ENCODE data around the gene AAK1. TPM values are rescaled to one million over a fixed set of nuclear protein-coding genes. Genes with fewer than 3 reads are reported as not detected.

AAK1 gene
- total and polyA plus RNA-seq, 2 experiments from 2014 or later, result 39.0 to 52.4 TPM

DNA sequence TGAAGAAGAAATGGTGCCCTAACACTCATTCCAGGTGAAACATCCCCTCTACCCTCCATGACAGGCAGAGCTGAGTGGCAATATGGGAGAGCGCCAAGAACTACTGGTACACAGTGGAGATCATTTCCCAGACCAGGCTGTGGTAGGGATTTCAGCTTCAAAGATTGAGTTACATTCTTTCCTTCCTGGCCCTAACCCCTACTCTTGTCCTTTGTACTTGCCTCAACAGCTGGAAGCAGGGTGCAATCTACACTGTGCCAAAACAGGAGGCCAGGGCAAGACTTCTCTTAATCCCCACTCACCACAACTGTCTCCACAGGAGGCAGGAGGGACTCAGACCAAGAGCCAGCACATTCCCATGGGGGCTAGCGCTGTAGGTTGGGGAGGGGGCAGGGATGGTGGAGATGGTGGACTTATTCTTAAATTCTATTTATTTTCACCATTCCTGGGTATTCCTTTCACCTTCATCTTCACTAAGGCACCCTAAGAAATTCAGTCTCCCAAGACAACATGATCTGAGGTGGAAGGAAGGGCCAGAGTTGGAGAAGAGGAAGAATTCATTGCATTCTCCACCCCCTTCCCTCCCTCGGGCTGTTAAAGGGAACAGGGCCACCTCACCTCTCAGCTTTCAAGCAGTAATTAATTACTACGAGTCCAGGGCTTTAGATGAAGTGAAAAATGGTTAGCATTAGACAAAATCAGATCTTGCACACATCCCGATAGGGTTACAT lies 65.9 kb downstream of the AAK1 start (continued):
- TF ChIP-seq, protein P1, sequence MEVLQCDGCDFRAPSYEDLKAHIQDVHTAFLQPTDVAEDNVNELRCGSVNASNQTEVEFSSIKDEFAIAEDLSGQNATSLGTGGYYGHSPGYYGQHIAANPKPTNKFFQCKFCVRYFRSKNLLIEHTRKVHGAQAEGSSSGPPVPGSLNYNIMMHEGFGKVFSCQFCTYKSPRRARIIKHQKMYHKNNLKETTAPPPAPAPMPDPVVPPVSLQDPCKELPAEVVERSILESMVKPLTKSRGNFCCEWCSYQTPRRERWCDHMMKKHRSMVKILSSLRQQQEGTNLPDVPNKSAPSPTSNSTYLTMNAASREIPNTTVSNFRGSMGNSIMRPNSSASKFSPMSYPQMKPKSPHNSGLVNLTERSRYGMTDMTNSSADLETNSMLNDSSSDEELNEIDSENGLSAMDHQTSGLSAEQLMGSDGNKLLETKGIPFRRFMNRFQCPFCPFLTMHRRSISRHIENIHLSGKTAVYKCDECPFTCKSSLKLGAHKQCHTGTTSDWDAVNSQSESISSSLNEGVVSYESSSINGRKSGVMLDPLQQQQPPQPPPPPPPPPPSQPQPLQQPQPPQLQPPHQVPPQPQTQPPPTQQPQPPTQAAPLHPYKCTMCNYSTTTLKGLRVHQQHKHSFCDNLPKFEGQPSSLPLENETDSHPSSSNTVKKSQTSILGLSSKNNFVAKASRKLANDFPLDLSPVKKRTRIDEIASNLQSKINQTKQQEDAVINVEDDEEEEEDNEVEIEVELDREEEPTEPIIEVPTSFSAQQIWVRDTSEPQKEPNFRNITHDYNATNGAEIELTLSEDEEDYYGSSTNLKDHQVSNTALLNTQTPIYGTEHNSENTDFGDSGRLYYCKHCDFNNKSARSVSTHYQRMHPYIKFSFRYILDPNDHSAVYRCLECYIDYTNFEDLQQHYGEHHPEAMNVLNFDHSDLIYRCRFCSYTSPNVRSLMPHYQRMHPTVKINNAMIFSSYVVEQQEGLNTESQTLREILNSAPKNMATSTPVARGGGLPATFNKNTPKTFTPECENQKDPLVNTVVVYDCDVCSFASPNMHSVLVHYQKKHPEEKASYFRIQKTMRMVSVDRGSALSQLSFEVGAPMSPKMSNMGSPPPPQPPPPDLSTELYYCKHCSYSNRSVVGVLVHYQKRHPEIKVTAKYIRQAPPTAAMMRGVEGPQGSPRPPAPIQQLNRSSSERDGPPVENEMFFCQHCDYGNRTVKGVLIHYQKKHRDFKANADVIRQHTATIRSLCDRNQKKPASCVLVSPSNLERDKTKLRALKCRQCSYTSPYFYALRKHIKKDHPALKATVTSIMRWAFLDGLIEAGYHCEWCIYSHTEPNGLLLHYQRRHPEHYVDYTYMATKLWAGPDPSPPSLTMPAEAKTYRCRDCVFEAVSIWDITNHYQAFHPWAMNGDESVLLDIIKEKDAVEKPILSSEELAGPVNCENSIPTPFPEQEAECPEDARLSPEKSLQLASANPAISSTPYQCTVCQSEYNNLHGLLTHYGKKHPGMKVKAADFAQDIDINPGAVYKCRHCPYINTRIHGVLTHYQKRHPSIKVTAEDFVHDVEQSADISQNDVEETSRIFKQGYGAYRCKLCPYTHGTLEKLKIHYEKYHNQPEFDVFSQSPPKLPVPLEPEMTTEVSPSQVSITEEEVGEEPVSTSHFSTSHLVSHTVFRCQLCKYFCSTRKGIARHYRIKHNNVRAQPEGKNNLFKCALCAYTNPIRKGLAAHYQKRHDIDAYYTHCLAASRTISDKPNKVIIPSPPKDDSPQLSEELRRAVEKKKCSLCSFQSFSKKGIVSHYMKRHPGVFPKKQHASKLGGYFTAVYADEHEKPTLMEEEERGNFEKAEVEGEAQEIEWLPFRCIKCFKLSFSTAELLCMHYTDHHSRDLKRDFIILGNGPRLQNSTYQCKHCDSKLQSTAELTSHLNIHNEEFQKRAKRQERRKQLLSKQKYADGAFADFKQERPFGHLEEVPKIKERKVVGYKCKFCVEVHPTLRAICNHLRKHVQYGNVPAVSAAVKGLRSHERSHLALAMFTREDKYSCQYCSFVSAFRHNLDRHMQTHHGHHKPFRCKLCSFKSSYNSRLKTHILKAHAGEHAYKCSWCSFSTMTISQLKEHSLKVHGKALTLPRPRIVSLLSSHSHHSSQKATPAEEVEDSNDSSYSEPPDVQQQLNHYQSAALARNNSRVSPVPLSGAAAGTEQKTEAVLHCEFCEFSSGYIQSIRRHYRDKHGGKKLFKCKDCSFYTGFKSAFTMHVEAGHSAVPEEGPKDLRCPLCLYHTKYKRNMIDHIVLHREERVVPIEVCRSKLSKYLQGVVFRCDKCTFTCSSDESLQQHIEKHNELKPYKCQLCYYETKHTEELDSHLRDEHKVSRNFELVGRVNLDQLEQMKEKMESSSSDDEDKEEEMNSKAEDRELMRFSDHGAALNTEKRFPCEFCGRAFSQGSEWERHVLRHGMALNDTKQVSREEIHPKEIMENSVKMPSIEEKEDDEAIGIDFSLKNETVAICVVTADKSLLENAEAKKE (CRISPR knock-in tag; IDR thresholded peaks at IDR 0.05), result no peak
- TF ChIP-seq NANOG (IDR thresholded peaks at IDR 0.05; ENCODE audit: borderline replicate concordance) (no peak), CREB1 (CRISPR knock-in tag; IDR thresholded peaks at IDR 0.05; ENCODE audit: low read depth) (no peak)

DNA sequence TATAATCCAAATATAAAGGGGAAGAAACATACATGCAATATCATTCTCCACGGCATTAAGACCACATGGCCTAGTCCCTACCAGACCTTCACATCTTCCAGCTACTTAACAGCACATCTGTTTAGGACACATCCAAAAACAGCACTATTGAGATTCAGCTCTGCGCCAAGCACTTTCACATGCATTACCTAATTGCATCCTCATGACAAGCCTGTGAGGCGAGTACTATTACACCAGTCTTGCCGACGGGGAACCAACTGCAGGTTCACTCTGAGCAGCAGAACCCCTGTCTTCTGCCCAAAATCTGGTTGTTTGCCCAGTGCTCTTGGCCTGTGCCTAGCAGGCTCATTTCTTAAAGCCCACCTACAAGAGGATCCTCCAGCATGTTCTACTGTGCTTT lies 66.7 kb downstream of the AAK1 start:
- Histone ChIP-seq H3K27me3 (ENCODE audit: insufficient read depth) (no peaks in the 10 kb centered on the region), H4K20me1 (replicated peaks; ENCODE audit: insufficient read depth) (no peaks in the 10 kb centered on the region; the same call in 1 of the 2 replicates), H3F3A (replicated peaks; ENCODE audit: low read depth) (no peaks in the 10 kb centered on the region), H3K4me3 (no peak overlapping the region), H2AFZ (no peak overlapping the region), H3K27ac (ENCODE audit: low read depth) (no peak overlapping the region), H3K4me2 (no peak overlapping the region), H3K36me3 (ENCODE audit: insufficient read depth) (no peaks in the 10 kb centered on the region), H3K9me2 (ENCODE audit: insufficient read depth) (peaks cover 12% of the 10 kb centered on the region; the same call in 1 of the 2 replicates), H3K79me2 (replicated peaks; ENCODE audit: insufficient read depth) (peaks cover 20% of the 10 kb centered on the region; the same call in 1 of the 2 replicates), H3K4me1 (ENCODE audit: insufficient read depth) (peaks cover 7% of the 10 kb centered on the region; the same call in 1 of the 2 replicates)
- Mint-ChIP-seq H3K4me3 (no peak overlapping the region), H3K27me3 (ENCODE audit: insufficient read depth, low read depth, poor library complexity) (peaks cover 2% of the 10 kb centered on the region), H3K9me3 (no peaks in the 10 kb centered on the region), H3K36me3 (ENCODE audit: low read depth) (no peaks in the 10 kb centered on the region), H3K27ac (no peak overlapping the region), H3K4me1 (peaks cover 35% of the 10 kb centered on the region)
- TF ChIP-seq ZNF331 (CRISPR knock-in tag; IDR thresholded peaks at IDR 0.05; ENCODE audit: low read depth), result no peak
- no peak for ATAC-seq
- no peak for DNase-seq (ENCODE audit: low spot score)

All from GM23338 (cell line).